Measurements from ENCODE around the gene ZKSCAN3.

Gene ZKSCAN3

DNA sequence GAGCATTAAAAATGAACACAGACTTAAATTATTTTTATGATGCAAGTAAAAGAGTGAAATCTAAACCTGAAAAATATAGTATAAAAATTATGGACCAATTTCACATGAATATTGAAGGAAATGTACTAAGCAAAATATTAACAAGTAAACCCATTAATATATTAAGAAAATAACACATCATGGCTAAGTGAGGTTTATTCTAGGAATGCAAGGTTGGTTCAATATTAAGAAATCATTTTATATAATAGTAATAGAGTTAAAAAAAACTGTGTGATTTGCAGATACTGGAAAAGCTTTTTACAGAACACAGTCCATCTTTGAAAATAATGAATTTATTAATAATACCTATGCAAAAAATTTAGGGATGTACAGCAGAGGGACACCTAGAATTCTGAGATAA lies 28.9 kb downstream of the ZKSCAN3 start:
- no peak for DNase-seq (ENCODE audit: low read depth)
- TF ChIP-seq, protein P1, sequence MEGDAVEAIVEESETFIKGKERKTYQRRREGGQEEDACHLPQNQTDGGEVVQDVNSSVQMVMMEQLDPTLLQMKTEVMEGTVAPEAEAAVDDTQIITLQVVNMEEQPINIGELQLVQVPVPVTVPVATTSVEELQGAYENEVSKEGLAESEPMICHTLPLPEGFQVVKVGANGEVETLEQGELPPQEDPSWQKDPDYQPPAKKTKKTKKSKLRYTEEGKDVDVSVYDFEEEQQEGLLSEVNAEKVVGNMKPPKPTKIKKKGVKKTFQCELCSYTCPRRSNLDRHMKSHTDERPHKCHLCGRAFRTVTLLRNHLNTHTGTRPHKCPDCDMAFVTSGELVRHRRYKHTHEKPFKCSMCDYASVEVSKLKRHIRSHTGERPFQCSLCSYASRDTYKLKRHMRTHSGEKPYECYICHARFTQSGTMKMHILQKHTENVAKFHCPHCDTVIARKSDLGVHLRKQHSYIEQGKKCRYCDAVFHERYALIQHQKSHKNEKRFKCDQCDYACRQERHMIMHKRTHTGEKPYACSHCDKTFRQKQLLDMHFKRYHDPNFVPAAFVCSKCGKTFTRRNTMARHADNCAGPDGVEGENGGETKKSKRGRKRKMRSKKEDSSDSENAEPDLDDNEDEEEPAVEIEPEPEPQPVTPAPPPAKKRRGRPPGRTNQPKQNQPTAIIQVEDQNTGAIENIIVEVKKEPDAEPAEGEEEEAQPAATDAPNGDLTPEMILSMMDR (IDR thresholded peaks at IDR 0.05; ENCODE audit: low read length, missing control alignments), result no peak
- no peak overlapping the region for H3K4me3 ChIP-seq (replicated peaks; ENCODE audit: low read depth, low read length)

DNA sequence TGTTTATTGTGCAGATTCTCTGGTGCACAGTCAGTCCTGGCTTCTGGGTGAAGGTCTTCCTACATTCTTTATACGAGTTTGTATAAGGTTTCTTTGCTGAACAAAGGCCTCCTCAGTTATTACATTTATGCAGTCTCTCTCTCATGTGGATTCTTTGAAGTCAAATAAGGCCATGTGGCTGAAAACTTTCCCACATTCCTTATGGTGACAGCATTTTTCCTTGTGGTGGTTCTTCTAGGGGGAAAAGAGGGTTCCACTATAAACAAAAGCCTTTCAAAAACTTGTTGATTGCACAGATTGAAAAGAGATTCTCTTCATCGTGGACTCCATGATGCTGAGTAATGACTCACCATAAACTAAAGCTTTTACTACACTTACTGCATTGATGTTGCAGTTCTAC lies 30.6 kb downstream of the ZKSCAN3 start:
- no peak overlapping the region for H3K4me3 ChIP-seq (replicated peaks; ENCODE audit: low read depth, low read length)
- DNase-seq (ENCODE audit: low read depth), result no peak
- TF ChIP-seq, protein P1 (IDR thresholded peaks at IDR 0.05; ENCODE audit: low read length, missing control alignments), result no peak

DNA sequence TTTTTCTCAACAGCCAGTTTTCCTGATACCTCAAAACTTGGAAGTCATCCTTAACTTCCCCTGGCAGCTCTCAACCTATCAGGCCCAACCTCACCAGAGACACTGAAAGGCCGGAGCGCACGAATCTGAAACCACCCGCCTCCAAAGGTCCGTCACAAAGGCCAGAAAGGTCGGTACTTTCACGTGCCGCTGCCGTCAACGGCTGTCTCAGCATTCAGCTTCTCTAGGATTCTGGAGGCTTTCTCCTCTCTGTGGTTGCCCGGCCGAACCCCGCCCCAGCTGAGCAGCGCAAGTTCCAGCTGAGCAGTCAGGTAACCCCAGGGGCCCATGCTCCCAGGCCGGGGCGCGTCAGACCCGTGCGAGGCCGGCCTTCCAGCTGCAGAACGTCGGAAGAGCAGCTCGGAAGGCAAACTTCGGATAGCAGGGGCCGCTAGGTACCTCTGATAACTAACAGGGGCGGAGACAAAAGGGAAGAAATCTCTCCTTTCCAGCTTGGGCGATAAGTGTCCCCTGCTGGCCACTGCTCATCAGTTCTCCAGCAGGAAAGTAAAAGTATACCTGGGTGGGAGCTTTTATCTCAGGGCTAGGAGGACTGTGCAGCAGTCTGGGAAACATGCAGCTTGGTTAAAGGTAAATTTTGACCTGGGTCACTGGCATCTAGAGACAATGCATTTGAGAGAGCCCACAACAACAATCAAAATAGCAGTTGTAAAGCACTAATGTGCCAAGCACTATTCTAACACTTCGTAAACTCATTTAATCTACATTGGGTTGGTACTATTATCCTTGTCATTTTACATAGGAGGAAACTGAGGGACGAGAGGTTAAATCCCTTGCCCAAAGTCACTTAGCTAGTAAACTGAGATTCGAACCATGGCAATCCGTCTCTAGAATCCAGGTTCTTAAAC lies 33.7 kb downstream of the ZKSCAN3 start:
- DNase-seq (ENCODE audit: low read depth), result peak; percentile 90
- TF ChIP-seq, protein P1 (IDR thresholded peaks at IDR 0.05; ENCODE audit: low read length, missing control alignments), result peak; percentile 53
- peak overlapping the region; percentile 53 for H3K4me3 ChIP-seq (replicated peaks; ENCODE audit: low read depth, low read length)

DNA sequence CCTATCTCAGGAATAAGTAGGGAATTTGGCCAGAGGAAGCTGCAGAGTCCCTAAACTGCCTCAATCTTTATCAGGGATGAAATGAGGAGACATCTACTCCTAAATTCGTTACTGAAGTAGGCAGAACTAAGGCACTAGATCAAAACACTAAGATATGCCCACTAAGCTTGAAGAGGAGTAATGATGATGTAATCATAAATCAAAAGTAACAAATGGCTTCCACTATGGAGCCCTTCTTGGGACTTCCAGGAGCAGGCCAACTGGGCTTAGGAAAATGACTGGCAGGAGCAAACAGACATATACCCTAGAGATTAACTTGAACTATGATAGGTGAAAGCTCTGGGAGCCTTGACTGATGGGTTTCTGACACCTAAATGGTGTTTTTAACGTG lies 34.4 kb downstream of the ZKSCAN3 start:
- TF ChIP-seq, protein P1 (IDR thresholded peaks at IDR 0.05; ENCODE audit: low read length, missing control alignments), result no peak
- no peak for DNase-seq (ENCODE audit: low read depth)
- no peak overlapping the region for H3K4me3 ChIP-seq (replicated peaks; ENCODE audit: low read depth, low read length)

DNA sequence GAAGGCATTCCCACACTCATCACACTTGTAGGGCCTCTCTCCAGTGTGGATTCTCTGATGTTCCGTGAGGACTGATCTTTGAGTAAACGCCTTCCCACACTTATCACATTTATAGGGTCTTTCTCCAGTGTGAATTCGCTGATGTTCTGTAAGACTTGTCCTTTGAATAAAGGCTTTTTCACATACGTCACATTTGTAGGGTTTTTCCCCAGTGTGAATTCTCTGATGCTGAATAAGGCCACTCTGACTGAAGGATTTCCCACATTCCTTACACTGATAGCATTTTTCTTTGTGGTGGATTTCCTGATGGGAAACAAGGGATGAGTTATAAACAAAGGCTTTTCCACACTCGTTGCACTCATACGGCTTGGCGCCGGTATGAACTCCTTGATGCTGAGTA lies 40.9 kb downstream of the ZKSCAN3 start:
- TF ChIP-seq, protein P1 (IDR thresholded peaks at IDR 0.05; ENCODE audit: low read length, missing control alignments), result no peak
- DNase-seq (ENCODE audit: low read depth), result no peak
- H3K4me3 ChIP-seq (replicated peaks; ENCODE audit: low read depth, low read length), result no peak overlapping the region

DNA sequence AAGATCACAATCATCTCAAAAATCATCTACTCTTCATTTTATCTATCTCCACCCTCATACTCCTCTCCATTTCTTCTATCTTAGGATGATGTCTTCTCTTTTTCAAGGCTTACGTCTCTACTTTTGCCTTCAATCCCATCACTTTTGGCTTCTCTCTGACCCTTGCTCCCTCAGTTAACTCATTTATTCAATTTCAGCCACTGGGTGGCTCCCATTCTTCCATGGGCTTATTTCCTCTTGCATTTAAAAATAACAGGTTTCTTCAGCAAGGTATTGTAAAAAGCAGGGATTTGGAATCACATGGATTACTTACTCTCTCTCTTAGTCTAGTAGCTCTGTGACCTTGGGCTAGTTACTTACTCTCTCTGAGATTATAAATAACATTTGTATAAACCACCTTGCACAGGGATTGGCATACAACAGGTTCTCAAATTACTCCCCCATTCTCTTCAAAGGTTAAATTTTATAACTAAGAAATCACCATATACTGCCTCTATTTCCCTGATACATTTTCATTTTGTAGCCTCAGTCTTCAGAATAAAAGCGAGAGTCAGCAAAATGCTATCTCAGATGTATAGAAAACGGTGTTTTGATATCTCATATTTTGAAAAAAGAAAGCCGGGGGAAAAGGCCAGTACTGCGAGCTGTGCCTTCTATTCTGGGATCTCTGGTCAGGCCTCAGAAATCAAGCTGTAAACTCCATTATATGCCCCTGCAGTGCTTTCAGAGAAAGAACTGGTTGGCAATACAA lies 44.3 kb downstream of the ZKSCAN3 start:
- H3K4me3 ChIP-seq (replicated peaks; ENCODE audit: low read depth, low read length), result no peak overlapping the region
- peak; percentile 33 for DNase-seq (ENCODE audit: low read depth)
- TF ChIP-seq, protein P1 (IDR thresholded peaks at IDR 0.05; ENCODE audit: low read length, missing control alignments), result peak; percentile 49
